Measurements from ENCODE around the gene ZC3H10.

The ZC3H10 gene

GRCh38 chr12:56127888-56128669 lies 10.0 kb downstream of the ZC3H10 start, which contains the start of gene ESYT1:
Gene ESYT1 (plus strand): TSS chr12:56128267. CDS start chr12:56128320, 53 bp downstream.
- DNase-seq (ENCODE audit: low read depth in 2 of 2): peak; percentile 95 to 99

- no peak for DNase-seq (ENCODE audit: low read depth in 2 of 2)
Measured at GRCh38 chr12:56128670-56129205, 10.7 kb downstream of the ZC3H10 start.

DNA sequence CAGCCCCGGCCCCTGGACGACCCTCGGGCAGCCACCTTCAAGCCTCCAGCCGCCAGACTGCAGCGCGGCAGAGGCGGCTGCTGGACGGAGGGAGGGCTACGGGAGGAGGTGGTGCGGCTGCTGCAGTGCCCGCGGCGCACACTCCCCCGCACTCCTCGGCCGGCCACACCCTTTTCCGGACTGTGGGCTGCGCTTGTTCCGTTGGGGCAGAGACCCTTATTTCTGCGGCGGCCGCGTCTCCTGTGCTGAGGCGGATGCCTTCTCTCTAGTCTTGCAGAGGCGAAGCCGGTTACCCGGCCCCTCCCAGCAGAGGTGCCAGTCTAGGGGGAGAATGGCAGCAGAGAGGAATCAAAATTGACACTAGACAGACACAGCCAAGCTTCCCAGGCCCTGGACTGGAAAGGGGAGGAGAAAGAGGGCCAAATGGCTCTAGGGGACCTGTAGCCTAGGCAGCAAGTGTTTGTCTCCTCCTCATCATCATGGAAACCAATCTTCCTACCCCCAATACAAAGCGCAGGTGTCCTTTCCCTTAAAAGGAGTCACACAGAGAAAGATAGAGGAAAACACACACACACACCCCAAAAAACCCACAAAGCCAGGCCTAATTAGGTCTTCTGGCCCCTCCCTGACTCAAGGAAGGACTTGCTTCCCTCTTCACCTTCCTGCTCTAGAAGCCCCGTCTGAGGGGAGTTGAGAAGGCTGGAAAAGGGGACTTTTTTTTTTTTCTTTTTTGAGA lies 11.3 kb downstream of the ZC3H10 start:
- peak; percentile 46 to 75 for DNase-seq (ENCODE audit: low read depth in 2 of 2)

DNA sequence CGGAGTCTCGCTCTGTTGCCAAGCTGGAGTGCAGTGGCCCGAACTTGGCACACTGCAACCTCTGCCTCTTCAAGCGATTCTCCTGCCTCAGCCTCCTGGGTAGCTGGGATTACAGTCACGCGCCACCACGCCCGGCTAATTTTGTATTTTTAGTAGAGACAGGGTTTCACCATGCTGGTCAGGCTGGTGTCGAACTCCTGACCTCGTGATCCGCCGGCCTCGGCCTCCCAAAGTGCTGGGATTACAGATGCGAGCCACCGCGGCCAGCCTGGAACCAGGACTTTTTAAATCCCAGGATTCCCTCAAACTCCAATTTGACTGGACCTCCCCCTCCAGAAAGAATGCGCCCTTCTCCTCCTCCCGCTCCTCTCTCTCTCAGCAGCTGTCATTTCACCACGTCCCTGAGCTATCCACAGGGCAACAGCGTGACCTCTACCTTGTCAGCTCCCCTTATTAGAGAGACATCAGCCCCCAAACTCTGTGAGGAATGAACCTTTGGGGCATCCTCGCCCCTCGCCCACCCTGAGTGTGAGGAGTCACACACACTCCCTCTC lies 12.0 kb downstream of the ZC3H10 start:
- DNase-seq (ENCODE audit: low read depth in 2 of 2): no peak

DNA sequence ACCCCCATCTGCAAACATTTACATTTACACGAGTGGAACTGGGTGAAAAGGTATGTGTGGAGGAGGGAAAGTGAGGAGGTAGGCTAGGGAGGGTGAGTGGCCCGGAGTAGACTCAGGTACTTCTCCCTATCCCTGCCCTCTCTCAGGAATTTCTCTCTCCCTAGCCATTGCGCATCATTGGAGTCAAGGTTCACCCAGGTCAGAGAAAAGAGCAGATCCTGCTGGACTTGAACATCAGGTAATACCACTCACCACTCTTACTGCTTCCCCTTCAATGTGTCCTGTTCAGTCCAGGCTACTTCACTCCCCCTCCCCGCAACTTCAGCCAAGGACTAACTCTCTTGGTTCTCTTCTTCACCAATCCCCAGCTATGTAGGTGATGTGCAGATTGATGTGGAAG lies 12.8 kb downstream of the ZC3H10 start:
- DNase-seq (ENCODE audit: low read depth in 2 of 2): no peak

DNA sequence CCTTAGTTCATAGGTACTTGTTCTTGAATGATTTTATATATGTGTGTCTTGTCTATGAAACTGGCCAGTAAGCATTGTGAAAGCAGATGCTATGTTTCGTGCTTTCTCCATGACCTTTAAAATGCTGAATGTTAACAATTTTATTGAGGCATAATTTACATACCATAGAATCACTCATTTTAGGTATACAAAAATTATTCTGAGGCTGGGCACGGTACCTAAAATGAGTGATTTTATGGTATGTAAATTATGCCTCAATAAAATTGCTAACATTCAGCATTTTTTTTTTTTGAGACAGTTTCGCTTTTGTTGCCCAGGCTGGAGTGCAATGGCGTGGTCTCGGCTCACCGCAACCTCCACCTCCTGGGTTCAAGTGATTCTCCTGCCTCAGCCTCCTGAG lies 16.8 kb downstream of the ZC3H10 start:
- no peak for DNase-seq (ENCODE audit: low read depth in 2 of 2)

- no peak for DNase-seq (ENCODE audit: low read depth in 2 of 2)
Measured at GRCh38 chr12:56137853-56138571, 19.9 kb downstream of the ZC3H10 start.

DNA sequence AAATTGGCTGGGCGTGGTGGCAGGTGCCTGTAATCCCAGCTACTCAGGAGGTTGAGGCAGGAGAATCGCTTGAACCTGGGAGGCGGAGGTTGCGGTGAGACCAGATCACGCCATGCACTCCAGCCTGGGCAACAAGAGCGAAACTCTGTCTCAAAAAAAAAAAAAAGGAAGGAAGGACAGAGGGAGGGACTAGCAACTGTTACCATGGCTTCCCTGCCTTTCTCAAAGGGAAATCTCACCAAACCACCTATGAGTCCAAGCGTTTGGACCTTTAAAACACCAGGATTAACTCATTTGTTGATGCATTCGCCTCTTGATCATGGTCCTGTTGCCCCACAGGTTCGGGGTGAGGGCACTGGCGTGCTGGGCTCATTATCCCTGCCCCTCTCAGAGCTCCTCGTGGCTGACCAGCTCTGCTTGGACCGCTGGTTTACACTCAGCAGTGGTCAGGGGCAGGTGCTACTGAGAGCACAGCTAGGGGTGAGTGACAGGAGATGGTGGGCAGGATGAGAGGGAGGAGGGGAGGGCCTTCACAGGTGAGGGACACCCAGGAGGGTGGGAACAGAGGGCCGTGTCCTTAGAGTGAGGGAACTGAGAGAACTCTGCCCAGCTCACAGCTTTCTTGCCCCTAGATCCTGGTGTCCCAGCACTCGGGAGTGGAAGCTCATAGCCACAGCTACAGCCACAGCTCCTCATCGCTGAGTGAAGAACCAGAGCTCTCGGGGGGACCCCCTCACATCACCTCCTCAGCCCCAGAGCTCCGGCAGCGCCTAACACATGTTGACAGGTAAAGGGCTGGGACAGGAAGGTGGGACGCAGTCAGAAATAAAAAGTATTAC lies 24.1 kb downstream of the ZC3H10 start:
- DNase-seq (ENCODE audit: low read depth in 2 of 2): no peak

GRCh38 chr12:56143217-56143616 lies 25.2 kb downstream of the ZC3H10 start:
- DNase-seq (ENCODE audit: low read depth in 2 of 2): no peak

- no peak for DNase-seq (ENCODE audit: low read depth in 2 of 2)
Measured at GRCh38 chr12:56143870-56144269, 25.8 kb downstream of the ZC3H10 start.

DNA sequence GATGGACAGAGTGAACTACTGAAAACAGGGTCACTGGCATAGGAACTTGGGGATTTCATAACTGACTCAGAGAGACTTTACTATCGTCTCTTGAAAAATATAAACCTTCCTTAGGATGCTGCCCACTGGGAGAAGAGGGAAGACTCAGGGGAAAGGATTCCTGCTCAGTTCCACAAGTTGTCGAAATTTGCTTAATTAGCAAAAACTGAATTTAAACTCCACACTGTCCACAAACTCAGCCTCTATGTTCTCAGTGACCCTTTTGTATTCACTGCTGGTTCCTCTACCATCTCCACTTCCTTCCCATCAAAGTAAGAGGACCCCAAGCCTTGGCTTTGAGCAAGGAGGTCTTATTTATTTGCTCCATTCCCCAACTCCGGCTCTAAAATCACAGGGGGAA lies 27.2 kb downstream of the ZC3H10 start:
- no peak for DNase-seq (ENCODE audit: low read depth in 2 of 2)

GRCh38 chr12:56146492-56147460 lies 28.7 kb downstream of the ZC3H10 start:
- no peak for DNase-seq (ENCODE audit: low read depth in 2 of 2)

DNA sequence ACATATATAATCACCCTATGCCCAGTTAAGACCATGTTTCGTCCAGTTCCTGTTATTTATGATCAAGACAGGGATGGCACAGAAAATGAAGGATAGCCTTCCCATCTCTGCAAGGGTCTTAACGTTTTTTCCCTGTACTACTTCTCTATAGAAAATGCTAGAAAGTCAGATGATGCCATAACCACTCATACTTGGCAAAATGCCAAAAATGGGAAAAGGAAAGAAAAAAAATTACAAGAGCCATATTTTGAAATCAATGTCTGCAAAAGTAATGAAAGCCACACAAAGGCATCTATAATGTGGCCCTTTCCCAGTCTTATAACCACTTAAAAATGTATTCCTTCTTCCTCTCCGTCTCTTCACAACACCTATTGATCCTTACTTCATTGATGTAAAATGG lies 32.5 kb downstream of the ZC3H10 start:
- DNase-seq (ENCODE audit: low read depth in 2 of 2): no peak

GRCh38 chr12:56151672-56152131 lies 33.6 kb downstream of the ZC3H10 start:
- peak; percentile 48 to 55 for DNase-seq (ENCODE audit: low read depth in 2 of 2)

GRCh38 chr12:56152132-56152755 lies 34.2 kb downstream of the ZC3H10 start, which contains the start of gene MYL6B:
Gene MYL6B (plus strand): TSS chr12:56152587. CDS start chr12:56153919, 1,332 bp downstream.
- peak; percentile 90 to 91 for DNase-seq (ENCODE audit: low read depth in 2 of 2)

GRCh38 chr12:56152756-56153677 lies 35.0 kb downstream of the ZC3H10 start:
- no peak for DNase-seq (ENCODE audit: low read depth in 2 of 2)

- DNase-seq (ENCODE audit: low read depth in 2 of 2): no peak
Measured at GRCh38 chr12:56153678-56154065, 35.6 kb downstream of the ZC3H10 start.

GRCh38 chr12:56154246-56154771 lies 36.2 kb downstream of the ZC3H10 start:
- no peak for DNase-seq (ENCODE audit: low read depth in 2 of 2)
